ENCODE results near the gene STAC2.

STAC2 gene

GRCh38 chr17:39231591-39232551 lies 6.1 kb upstream of the STAC2 start:
- DNase-seq = peak; percentile 41

- no peak for DNase-seq
These were observed 5.4 kb upstream of the STAC2 start for GRCh38 chr17:39231091-39231561.

DNA sequence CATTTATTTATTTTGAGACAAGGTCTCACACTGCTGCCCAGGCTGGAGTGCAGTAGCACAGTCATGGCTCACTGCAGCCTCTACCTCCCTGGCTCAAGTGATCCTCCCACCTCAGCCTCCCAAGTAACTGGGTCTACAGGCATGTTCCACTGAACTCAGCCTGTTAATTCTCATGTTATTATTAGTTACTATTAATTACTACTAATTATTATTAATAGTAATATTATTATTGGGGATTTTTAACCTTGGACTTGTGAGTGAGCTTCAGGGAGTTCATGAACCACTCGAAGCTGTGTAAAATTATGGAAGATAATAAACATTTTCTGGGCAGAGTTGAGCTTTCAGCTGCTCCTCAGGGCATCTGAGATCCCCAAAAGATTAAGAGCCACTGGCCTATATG lies 4.6 kb upstream of the STAC2 start:
- DNase-seq = no peak

DNA sequence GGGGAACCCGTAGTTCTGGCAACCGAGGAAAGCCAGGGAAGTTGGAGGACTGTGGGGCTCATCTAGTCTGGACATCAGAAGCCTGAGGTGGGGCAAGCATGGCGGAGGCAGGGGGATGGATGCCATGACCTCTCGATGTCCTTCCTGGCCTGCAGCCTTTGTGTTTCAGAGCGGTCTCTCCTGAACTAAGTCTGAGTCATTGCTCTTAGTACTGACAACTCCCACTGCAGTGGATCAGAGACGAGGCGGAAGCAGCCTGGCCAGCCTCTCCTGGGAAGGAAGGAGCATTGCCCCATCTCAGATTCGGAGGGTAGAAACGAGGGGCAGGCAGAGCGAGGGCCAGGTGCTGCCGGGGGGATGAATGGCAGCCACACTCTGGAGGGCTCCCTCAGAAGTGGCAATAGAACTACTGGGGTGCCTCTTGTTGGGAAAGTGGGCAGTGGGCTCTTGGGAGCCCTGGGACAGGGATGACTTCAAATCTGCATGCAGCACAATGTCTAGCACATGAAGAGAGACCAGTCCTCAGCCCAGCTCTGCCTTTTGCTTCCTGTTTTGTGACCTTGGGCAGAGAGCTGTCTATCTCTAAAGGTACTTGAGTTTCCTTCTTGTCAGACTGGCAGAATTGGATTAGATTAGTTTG lies 3.6 kb upstream of the STAC2 start:
- DNase-seq = no peak

- no peak for DNase-seq
These were observed 1.7 kb upstream of the STAC2 start for GRCh38 chr17:39227364-39227919.

DNA sequence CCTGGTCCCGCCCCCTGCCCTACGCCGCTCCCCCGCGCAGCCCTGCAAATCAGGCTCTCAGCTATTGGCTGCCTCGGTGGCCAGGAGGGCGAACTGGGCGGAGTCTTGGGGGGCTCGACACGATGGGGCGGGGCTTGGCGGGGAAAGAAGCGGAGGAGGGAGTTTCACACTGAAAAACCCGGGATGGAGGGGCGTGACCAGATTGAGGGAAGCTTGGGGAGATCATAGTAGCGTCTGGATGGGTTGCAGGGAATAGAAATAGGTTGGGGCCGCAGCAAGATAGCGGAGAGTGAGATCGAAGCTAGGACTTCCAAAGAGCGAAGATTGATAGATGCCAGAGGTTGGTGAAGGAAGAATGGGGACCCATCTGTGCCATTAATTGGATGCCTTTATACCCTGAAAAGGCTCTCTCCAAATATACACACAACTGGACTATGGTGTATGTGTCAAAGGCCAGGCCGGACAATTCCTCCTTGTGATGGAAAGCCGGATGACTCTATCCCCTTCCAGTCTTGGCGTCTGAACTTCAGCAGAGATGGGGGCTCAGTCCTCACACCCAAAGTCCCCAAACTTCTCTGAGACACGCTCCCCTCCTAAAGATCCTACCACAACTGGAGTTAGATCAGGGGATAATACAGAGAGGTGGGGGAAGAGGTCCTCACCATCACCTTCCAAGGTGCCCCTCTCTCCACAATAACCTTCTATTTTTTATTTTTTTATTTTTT lies 376 bp upstream of the STAC2 start:
- DNase-seq = peak; percentile 19

DNA sequence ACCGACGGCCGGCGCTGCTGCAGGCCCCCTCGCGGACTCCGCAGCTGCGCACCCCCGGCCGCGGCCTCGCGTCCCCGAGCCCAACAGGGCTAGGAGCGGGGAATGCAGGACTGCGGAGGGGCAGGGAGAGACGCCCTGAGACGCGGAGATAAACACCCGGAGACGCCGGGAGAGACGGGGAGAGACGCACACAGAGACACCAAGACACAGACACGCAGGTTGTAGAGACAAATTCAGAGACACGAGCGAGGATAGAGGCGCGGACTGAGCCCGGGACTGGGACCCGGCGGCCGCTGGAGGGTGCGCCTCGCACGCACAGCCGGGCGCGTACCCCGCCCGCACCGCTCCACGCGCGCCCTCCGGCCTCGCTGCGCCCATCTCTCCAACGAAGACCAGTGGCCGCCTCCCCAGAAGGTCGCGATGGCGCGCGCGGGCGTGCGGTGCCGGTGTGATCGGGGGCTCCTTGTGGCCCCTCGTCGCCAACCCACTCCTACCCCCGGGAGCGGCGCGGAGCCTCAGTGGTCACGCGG lies 902 bp downstream of the STAC2 start:
- no peak for DNase-seq

DNA sequence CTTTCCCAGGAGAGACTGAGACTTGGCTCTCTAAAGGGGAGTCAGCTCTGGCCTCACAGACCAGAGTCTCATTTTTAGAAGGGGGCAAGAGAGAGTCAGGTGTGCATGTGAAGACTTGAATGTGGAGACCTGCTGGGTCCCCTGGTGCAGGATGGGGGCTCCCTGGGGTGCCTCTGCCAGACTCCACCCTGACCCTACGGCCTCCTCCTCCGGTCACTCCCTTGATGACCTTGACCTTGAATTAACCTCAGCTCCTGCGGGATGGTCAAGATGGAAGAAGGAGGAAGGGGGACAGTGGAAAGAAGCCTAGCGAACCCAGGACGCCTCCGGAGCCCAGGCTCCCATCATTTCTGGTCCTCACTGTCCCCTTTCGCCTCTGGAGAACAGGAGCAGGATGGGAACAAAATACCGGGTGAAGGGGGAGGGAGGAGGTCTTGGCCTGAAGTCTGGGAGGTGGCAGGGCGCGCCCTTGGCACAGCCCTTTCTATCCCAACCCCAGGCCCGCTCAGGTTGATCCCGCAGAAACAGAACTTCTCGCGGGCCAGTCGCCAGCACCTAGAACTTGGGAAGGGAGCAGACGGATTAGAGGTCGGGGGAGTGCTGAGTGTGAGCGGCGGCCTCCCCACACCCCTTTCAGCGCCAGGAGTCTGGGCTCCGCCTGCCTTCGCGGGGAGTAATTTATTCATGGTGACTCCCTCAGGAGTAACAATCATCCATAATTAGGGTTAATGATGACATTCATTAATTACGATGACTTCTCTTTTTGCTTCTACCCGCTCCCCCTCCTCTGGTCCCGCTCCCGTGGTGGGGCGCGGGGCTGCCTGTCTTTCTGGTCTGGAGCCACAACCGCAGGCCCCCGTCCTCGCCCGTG lies 1.6 kb downstream of the STAC2 start:
- no peak for DNase-seq

- DNase-seq = no peak
These were observed 2.6 kb downstream of the STAC2 start for GRCh38 chr17:39222866-39223834.

DNA sequence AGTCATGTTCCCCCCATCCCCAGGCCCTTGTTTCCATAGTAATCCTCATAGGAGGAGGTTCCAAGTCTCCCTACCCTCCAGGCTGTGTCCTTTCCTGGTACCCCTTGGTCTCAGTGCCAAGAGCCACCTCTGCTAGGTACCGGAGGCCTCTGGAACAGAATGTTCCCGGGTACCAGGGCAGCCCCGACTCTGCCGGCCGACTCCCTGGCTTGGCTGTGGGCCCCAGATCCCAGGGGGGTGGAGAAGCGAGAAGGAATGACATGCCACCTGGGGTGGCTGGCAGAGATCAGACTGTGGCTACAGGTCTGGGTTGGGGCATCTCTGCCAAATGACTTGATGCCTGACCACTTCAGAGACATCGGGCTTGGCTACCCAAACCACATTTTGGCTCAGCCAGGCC lies 3.6 kb downstream of the STAC2 start:
- DNase-seq = no peak

- no peak for DNase-seq
These were observed 4.2 kb downstream of the STAC2 start for GRCh38 chr17:39221572-39221971.

- no peak for DNase-seq
These were observed 6.0 kb downstream of the STAC2 start for GRCh38 chr17:39219647-39220154.

DNA sequence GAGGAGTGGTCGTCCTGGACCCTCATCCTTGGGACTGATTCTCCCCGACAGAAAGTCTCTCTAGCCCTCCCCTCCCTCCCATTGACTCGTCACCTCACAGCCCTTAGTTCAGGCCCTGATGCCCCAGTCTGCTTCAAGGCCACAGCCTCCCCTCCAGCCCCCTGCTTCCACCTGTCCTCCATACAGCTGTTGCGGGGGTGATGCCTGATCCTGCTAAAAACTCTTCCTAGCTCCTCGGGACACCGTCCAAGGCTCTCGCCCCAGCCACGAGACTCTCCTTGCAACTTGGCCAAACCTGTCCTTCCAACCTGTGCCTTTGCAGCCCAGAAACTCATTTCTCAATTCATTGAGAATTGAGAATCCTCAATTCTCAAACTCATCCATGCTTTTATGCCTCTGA lies 6.8 kb downstream of the STAC2 start:
- DNase-seq = no peak

DNA sequence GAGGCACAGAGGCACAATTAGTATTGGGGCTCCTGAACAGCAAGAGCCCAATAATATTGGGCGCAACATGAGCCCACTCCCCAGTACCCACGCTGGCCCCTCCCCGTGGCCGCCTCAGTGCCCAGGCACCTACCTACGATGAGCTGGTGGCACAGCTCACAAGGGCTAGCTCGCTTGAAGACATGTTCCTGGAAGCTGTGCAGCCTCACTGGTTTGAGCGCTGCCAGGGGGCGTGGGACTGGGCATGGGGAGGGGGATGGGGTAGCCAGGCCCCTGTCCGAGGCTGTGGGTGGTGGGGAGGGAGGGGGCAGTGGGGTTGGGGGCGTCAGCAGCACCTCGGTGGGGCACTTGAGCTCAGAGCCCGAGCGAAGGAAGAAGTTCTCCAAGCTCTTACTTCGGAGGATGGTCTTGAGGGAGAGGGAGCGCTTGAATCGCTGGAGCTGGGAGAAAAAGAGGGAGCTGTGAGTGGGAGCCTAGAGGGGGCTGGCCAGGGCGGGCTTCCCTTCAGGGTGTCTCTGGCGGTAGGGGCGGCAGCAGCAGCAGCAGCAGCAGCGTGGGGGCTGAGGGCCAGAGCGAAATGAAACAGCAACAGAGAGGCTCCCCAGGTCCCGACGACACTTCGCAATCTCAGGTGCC lies 7.9 kb downstream of the STAC2 start:
- DNase-seq = no peak

DNA sequence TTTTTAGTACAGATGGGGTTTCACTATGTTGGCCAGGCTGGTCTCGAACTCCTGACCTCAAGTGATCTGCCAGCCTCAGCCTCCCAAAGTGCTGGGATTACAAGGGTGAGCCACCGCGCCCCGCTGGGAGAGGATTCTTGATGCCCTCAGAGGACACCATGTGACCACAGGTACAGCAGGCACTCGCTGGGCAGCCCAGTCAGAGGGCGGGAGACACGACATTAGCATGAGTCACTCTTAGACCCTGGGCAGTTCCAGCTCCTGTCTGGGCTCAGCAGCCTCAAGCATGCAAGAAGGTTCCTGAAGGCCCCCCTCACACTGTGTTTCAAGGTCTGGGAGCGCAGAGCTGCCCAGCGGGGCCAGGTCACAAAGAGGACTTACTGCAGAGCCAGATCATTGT lies 11.9 kb downstream of the STAC2 start:
- DNase-seq = no peak

DNA sequence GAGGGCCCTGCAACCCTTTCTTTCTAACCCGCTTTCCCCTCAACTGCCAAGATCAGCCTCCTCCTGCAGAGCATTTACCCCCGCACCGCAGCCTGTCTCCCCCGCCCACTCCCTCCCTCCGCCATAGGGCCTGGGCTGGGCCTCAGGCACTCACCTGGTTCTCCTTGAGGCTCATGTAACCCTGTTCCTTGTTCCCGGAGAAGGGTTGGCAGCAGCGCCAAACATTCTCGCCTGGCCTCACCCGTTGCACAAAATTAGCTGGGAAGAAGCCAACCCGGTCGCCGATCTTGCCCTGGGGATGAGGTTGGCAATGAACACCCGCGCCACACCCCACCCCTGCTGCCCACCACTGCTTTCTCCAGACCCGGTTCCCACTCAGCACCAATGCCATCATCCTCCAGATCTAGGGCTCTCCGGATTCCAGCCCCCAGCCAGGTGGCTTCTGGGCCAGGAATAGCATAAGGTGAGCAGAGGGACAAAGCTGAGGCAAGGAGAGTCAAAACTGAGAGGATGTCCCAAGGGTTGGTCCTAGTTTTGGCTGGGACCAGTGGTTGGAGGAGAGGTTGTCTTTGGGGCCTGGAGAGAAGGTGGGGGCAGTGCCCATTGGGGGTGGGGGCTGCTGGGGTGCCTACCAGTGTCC lies 12.8 kb downstream of the STAC2 start:
- no peak for DNase-seq

DNA sequence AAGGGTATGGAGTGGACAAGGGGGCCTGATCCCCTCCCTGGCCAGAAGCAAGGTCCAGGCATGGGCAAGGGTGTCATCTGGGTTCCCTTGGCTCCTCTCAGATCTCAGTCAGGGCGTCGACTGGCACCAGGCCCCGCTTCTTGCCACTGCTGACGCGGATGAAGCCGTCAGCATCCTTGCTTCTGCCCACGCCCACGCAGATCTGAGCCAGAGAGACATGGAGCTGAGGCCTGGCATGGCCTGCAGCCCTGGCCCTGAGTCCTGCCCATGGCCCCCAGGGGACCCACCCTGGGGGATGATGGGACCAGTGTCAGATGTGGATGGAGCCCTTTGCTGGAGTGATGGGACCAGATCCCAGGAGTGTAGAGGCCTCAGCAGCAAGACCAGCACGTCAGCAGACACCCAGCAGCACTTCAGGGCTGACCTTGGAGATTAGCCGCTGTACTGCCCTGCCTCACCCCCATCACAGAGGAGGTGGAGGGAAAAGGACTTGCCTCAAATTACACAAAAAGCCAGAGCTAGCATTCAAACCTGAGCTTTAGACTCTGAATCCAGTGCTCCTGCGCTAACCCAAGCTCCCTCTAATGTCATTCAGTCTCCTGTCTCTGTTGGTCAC lies 13.4 kb downstream of the STAC2 start:
- no peak for DNase-seq

GRCh38 chr17:39210093-39210434 lies 15.7 kb downstream of the STAC2 start:
- DNase-seq = no peak
